IMR-90 (cell line): ENCODE data around the gene TTLL8. TPM values are rescaled to one million over a fixed set of nuclear protein-coding genes. Genes with fewer than 3 reads are reported as not detected.

Experiments
- ATAC-seq: fragments of 200-7000 bp; cut with Tn5 transposase; 2 replicates; pipeline ENCODE4 v1.9.1; 2020; ENCODE audit warnings: low read depth, mild to moderate bottlenecking, moderate library complexity
- BruUV-seq: library from RNA; stranded (reverse); fragments of 400-500 nt; replicated peaks from 2 replicates; lab custom pipeline; 2021; lab: Mats Ljungman, UMichigan
- CTCF ChIA-PET: fragments of 300-600 bp; formaldehyde crosslinking; extraction: SDS; loops from one replicate; lab custom pipeline; 2021; ENCODE audit warnings: antibody characterized with exemption; lab: Yijun Ruan, JAX
- POLR2A ChIA-PET: fragments of 300-600 bp; sonication (Branson Sonifier 250); formaldehyde crosslinking; loops from one replicate; lab custom pipeline; 2022; ENCODE audit warnings: antibody characterized with exemption; ENCODE audit not compliant: unreplicated experiment; lab: Charles Lee
- DNase-seq: peaks from one replicate; pipeline ENCODE4 v3.0.0; 2013
- H2AFZ ChIP-seq: replicated peaks from 2 replicates; pipeline ENCODE3; 2013; ENCODE audit warnings: low read length, mild to moderate bottlenecking; ENCODE audit not compliant: poor library complexity
- H2AK5ac ChIP-seq: 2 replicates; pipeline ENCODE4 v1.6.1; 2013; ENCODE audit warnings: low read depth, low read length, inconsistent platforms
- H2AK9ac ChIP-seq: replicated peaks from 2 replicates; pipeline ENCODE3; 2013; ENCODE audit warnings: mild to moderate bottlenecking, low read depth, low read length, moderate library complexity; ENCODE audit not compliant: poor library complexity
- H2BK120ac ChIP-seq: 2 replicates; pipeline ENCODE4 v1.6.1; 2013; ENCODE audit warnings: low read depth, low read length, inconsistent platforms
- H2BK15ac ChIP-seq: 3 replicates; pipeline ENCODE4 v1.6.1; 2013; ENCODE audit warnings: low read depth, low read length, inconsistent platforms
- H2BK20ac ChIP-seq: 2 replicates; pipeline ENCODE4 v1.6.1; 2013; ENCODE audit warnings: low read depth, mild to moderate bottlenecking, inconsistent platforms, low read length, moderate library complexity
- H2BK5ac ChIP-seq: 2 replicates; pipeline ENCODE4 v1.6.1; 2013; ENCODE audit warnings: mild to moderate bottlenecking, low read depth, low read length, inconsistent platforms; ENCODE audit not compliant: poor library complexity, severe bottlenecking
- H3K14ac ChIP-seq: replicated peaks from 2 replicates; pipeline ENCODE4 v1.6.1; 2013; ENCODE audit warnings: low read depth, low read length, inconsistent platforms
- H3K18ac ChIP-seq: 2 replicates; pipeline ENCODE4 v1.6.1; 2013; ENCODE audit warnings: low read depth, low read length, control low read depth
- H3K23ac ChIP-seq: 2 replicates; pipeline ENCODE4 v1.6.1; 2013; ENCODE audit warnings: low read depth, low read length, inconsistent platforms
- H3K27ac ChIP-seq: 2 replicates; pipeline ENCODE4 v1.5.1; 2013; ENCODE audit warnings: mild to moderate bottlenecking, control low read depth, low read length; ENCODE audit not compliant: insufficient read depth
- H3K27me3 ChIP-seq: 2 replicates; pipeline ENCODE4 v1.6.1; 2013; ENCODE audit warnings: low read length; ENCODE audit not compliant: control insufficient read depth, insufficient read depth
- H3K36me3 ChIP-seq: 2 replicates; pipeline ENCODE4 v1.6.1; 2013; ENCODE audit warnings: low read length, mixed read lengths; ENCODE audit not compliant: control insufficient read depth, insufficient read depth
- H3K4ac ChIP-seq: 2 replicates; pipeline ENCODE4 v1.6.1; 2013; ENCODE audit warnings: low read depth, low read length, inconsistent platforms
- H3K4me1 ChIP-seq: 2 replicates; pipeline ENCODE4 v1.6.1; 2013; ENCODE audit warnings: low read length, mixed read lengths; ENCODE audit not compliant: control insufficient read depth, insufficient read depth
- H3K4me2 ChIP-seq: 2 replicates; pipeline ENCODE4 v1.6.1; 2013; ENCODE audit warnings: low read depth, mild to moderate bottlenecking, control low read depth, low read length, moderate library complexity
- H3K4me3 ChIP-seq: 2 replicates; pipeline ENCODE4 v1.5.1; 2013; ENCODE audit warnings: low read depth, mild to moderate bottlenecking, control low read depth, low read length, moderate library complexity; ENCODE audit not compliant: insufficient read depth
- H3K56ac ChIP-seq: 2 replicates; pipeline ENCODE4 v1.6.1; 2013; ENCODE audit warnings: low read length, inconsistent platforms; ENCODE audit not compliant: insufficient read depth; ENCODE audit errors: extremely low read depth
- H3K79me1 ChIP-seq, 2 experiments: 2 replicates each; pipeline ENCODE4 v1.6.1; 2013; ENCODE audit warnings: low read length in 2 of 2, inconsistent platforms in 1 of 2, low read depth in 1 of 2
- H3K9ac ChIP-seq: 2 replicates; pipeline ENCODE4 v1.6.1; 2013; ENCODE audit warnings: low read depth, low read length, control low read depth
- H3K9me1 ChIP-seq: 2 replicates; pipeline ENCODE4 v1.6.1; 2013; ENCODE audit warnings: low read length, inconsistent platforms; ENCODE audit not compliant: insufficient read depth
- H3K9me3 ChIP-seq: 2 replicates; pipeline ENCODE4 v1.6.1; 2013; ENCODE audit warnings: low read length; ENCODE audit not compliant: control insufficient read depth, insufficient read depth
- H4K20me1 ChIP-seq: 2 replicates; pipeline ENCODE4 v1.6.1; 2013; ENCODE audit warnings: low read length, inconsistent platforms; ENCODE audit not compliant: insufficient read depth
- H4K5ac ChIP-seq: 2 replicates; pipeline ENCODE4 v1.6.1; 2013; ENCODE audit warnings: mild to moderate bottlenecking, low read depth, low read length, control low read depth
- H4K8ac ChIP-seq, 2 experiments: 2 replicates each; pipeline ENCODE4 v1.6.1; 2013; ENCODE audit warnings: low read depth in 2 of 2, low read length in 2 of 2, control low read depth in 1 of 2, inconsistent platforms in 1 of 2
- H4K91ac ChIP-seq: 2 replicates; pipeline ENCODE4 v1.6.1; 2013; ENCODE audit warnings: low read depth, low read length, inconsistent platforms; ENCODE audit not compliant: insufficient read depth
- BHLHE40 ChIP-seq: fragments of 150-350 bp; IDR thresholded peaks from 2 replicates; pipeline ENCODE4 v1.6.1; 2016; ENCODE audit warnings: mild to moderate bottlenecking, low read depth, low read length
- CEBPB ChIP-seq: IDR thresholded peaks from 2 replicates; pipeline ENCODE4 v1.6.1; 2012; ENCODE audit warnings: low read depth, low read length, improper control_type of control experiment
- CHD1 ChIP-seq: IDR thresholded peaks from 2 replicates; pipeline ENCODE4 v1.6.1; 2012; ENCODE audit warnings: low read depth, low read length, improper control_type of control experiment
- FOS ChIP-seq: fragments of 150-350 bp; IDR thresholded peaks from 2 replicates; pipeline ENCODE4 v1.6.1; 2016; ENCODE audit warnings: low read depth, low read length
- MAFK ChIP-seq: IDR thresholded peaks from 2 replicates; pipeline ENCODE4 v1.6.1; 2012; ENCODE audit warnings: low read depth, low read length, improper control_type of control experiment
- MAZ ChIP-seq: IDR thresholded peaks from 2 replicates; pipeline ENCODE4 v1.6.1; 2012; ENCODE audit warnings: low read depth, mild to moderate bottlenecking, low read length, improper control_type of control experiment, moderate library complexity, borderline replicate concordance
- MXI1 ChIP-seq: IDR thresholded peaks from 2 replicates; pipeline ENCODE4 v1.6.1; 2012; ENCODE audit warnings: low read depth, mild to moderate bottlenecking, low read length, moderate library complexity, borderline replicate concordance
- NFE2L2 ChIP-seq: fragments of 150-350 bp; IDR thresholded peaks from 2 replicates; pipeline ENCODE4 v1.6.1; 2016; ENCODE audit warnings: low read depth, mild to moderate bottlenecking, low read length
- POLR2A ChIP-seq: IDR thresholded peaks from 2 replicates; pipeline ENCODE4 v1.6.1; 2012; ENCODE audit warnings: mild to moderate bottlenecking, low read depth, low read length
- RAD21 ChIP-seq: IDR thresholded peaks from 2 replicates; pipeline ENCODE4 v1.6.1; 2012; ENCODE audit warnings: low read length, improper control_type of control experiment
- RCOR1 ChIP-seq: IDR thresholded peaks from 2 replicates; pipeline ENCODE4 v1.6.1; 2012; ENCODE audit warnings: mild to moderate bottlenecking, low read length, improper control_type of control experiment; ENCODE audit not compliant: insufficient replicate concordance
- RFX5 ChIP-seq: IDR thresholded peaks from 2 replicates; pipeline ENCODE4 v1.8.0; 2012; ENCODE audit warnings: low read depth, mild to moderate bottlenecking, low read length, moderate library complexity
- WGBS, 2 experiments: methylation state at CpG; one replicate each; pipeline versions ENCODE4 v1.1.5 to v1.1.7; 2013; ENCODE audit warnings: missing lambda C conversion rate in 2 of 2; ENCODE audit not compliant: insufficient read length in 1 of 2; ENCODE audit errors: extremely low coverage in 2 of 2; 5-methylcytosine and 5-hydroxymethylcytosine counted together
- dilution Hi-C: fragments of 300-500 bp; cut with HindIII; formaldehyde crosslinking; loops from one replicate; pipeline ENCODE4 v1.14.3; 2018; ENCODE audit warnings: low sequenced_read_pairs; ENCODE audit not compliant: unreplicated experiment
- in situ Hi-C: fragments of 300-500 bp; cut with MboI; formaldehyde crosslinking; loops from 3 replicates; pipeline ENCODE4 v1.14.3; 2019; ENCODE audit warnings: low sequenced_read_pairs, inconsistent platforms, mixed read lengths
- intact Hi-C: fragments of 100-400 bp; cut with micrococcal nuclease; formaldehyde crosslinking; loops from 2 replicates; pipeline ENCODE4 v1.10.0; 2022
- polyA plus RNA-seq, 3 experiments: library from polyadenylated mRNA; depleted of rRNA; stranded (reverse); fragments of >200 nt; gene quantifications; 2 replicates each; pipeline ENCODE4 v1.2.3, GENCODE V29; 2012; ENCODE audit warnings: low replicate concordance in 1 of 3
- total RNA-seq: library from RNA; depleted of rRNA; stranded (reverse); fragments of >200 nt; gene quantifications from 2 replicates; pipeline ENCODE4 v1.2.3, GENCODE V29; 2012
- TF ChIP-seq, protein P1 (sequence below): fragments of 150-350 bp; IDR thresholded peaks from 2 replicates; pipeline ENCODE4 v1.6.1; 2017; ENCODE audit warnings: mild to moderate bottlenecking, antibody characterized with exemption, low read length, low read depth
- TF ChIP-seq, protein P2 (sequence below): fragments of 150-350 bp; IDR thresholded peaks from 2 replicates; pipeline ENCODE4 v1.6.1; 2016; ENCODE audit warnings: low read depth, mild to moderate bottlenecking, low read length, moderate library complexity, borderline replicate concordance
- TF ChIP-seq, protein P3 (sequence below): conservative IDR thresholded peaks from 2 replicates; pipeline ENCODE4 v1.5.1; 2012; ENCODE audit warnings: mild to moderate bottlenecking, low read depth, low read length, improper control_type of control experiment

The TTLL8 gene
- total and polyA plus RNA-seq, 2 of the 4 experiments (the other 2 are of a cell fraction): not detected

DNA sequence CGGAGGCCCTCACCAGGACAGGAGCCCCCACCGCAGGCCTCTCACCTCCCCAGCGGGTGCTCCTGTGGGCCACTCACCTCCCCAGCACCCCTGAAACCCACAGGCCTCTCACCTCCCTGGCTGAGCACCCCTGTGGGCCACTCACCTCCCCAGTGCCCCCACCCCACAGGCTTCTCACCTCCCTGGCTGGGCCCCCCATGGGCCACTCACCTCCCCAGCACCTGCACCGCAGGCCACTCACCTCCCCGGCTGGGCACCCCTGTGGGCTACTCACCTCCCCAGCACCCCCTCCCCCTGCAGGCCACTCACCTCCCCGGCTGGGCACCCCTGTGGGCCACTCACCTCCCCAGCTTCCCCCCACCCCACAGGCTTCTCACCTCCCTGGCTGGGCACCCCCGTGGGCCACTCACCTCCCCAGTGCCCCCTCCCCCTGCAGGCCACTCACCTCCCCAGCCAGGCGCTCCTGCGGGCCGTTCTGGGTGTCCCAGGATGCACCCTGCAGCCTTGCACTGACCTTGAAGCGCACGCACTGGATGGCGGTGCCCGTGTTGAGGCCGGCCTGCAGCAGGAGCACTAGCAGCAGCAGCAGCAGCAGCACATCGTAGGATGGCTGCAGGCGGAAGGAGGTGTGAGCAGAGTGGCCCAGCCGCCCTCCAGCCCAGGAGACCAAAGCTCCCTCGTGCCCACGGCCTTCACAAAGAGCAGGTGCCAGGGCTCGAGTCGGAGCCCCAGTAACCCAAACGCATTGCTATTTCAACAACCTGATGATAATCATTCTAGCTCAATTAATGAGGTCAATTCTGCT is 5.7 kb upstream of the TTLL8 start:
- H2BK120ac ChIP-seq: no peak overlapping the region
- H3K4me1 ChIP-seq: peaks cover 4% of the 10 kb centered on the region; the same call in 1 of the 2 replicates
- BruUV-seq: no TSS peak
- no peaks in the 10 kb centered on the region for H4K20me1 ChIP-seq
- no peak overlapping the region for H2AK9ac ChIP-seq
- no peak overlapping the region for H2BK20ac ChIP-seq
- ChIA-PET POLR2A (no interaction called here), CTCF (no interaction called here)
- no peak for ATAC-seq
- H3K9me1 ChIP-seq: no peaks in the 10 kb centered on the region
- no peak overlapping the region for H2BK5ac ChIP-seq
- no peak overlapping the region for H3K4me3 ChIP-seq
- dilution Hi-C loops (no loop called here), in situ Hi-C loops (no loop called here), intact Hi-C loops (no loop called here)
- H4K91ac ChIP-seq: no peak overlapping the region
- H3K27me3 ChIP-seq: peaks cover 39% of the 10 kb centered on the region
- H3K79me1 ChIP-seq: no peaks in the 10 kb centered on the region
- H3K23ac ChIP-seq: no peak overlapping the region
- no peak overlapping the region for H4K8ac ChIP-seq
- no peak overlapping the region for H3K9ac ChIP-seq
- no peak overlapping the region for H2BK15ac ChIP-seq
- no peak overlapping the region for H3K27ac ChIP-seq
- H4K5ac ChIP-seq: no peak overlapping the region
- no peak overlapping the region for H2AK5ac ChIP-seq
- no peak overlapping the region for H2AFZ ChIP-seq
- no peak overlapping the region for H3K56ac ChIP-seq
- no peak overlapping the region for H3K14ac ChIP-seq
- H3K4me2 ChIP-seq: no peak overlapping the region
- no peak overlapping the region for H3K4ac ChIP-seq
- no peak for DNase-seq
- WGBS, 2 experiments: 61% methylated on average over 7 of the region's 23 CpGs; no CpG with 5 or more reads in 1 of the 2 experiments
- H3K9me3 ChIP-seq: no peaks in the 10 kb centered on the region
- H3K36me3 ChIP-seq: no peaks in the 10 kb centered on the region
- H3K18ac ChIP-seq: no peak overlapping the region
- no peak for TF ChIP-seq MAZ
- TF ChIP-seq RCOR1: no peak
- no peak for TF ChIP-seq CHD1
- no peak for TF ChIP-seq FOS
- TF ChIP-seq, protein P1, sequence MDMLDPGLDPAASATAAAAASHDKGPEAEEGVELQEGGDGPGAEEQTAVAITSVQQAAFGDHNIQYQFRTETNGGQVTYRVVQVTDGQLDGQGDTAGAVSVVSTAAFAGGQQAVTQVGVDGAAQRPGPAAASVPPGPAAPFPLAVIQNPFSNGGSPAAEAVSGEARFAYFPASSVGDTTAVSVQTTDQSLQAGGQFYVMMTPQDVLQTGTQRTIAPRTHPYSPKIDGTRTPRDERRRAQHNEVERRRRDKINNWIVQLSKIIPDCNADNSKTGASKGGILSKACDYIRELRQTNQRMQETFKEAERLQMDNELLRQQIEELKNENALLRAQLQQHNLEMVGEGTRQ: no peak
- TF ChIP-seq RFX5: no peak
- no peak for TF ChIP-seq RAD21
- TF ChIP-seq MAFK: no peak
- no peak for TF ChIP-seq MXI1
- TF ChIP-seq POLR2A: no peak
- no peak for TF ChIP-seq NFE2L2
- TF ChIP-seq, protein P2, sequence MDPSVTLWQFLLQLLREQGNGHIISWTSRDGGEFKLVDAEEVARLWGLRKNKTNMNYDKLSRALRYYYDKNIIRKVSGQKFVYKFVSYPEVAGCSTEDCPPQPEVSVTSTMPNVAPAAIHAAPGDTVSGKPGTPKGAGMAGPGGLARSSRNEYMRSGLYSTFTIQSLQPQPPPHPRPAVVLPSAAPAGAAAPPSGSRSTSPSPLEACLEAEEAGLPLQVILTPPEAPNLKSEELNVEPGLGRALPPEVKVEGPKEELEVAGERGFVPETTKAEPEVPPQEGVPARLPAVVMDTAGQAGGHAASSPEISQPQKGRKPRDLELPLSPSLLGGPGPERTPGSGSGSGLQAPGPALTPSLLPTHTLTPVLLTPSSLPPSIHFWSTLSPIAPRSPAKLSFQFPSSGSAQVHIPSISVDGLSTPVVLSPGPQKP: no peak
- TF ChIP-seq CEBPB: no peak
- TF ChIP-seq, protein P3, sequence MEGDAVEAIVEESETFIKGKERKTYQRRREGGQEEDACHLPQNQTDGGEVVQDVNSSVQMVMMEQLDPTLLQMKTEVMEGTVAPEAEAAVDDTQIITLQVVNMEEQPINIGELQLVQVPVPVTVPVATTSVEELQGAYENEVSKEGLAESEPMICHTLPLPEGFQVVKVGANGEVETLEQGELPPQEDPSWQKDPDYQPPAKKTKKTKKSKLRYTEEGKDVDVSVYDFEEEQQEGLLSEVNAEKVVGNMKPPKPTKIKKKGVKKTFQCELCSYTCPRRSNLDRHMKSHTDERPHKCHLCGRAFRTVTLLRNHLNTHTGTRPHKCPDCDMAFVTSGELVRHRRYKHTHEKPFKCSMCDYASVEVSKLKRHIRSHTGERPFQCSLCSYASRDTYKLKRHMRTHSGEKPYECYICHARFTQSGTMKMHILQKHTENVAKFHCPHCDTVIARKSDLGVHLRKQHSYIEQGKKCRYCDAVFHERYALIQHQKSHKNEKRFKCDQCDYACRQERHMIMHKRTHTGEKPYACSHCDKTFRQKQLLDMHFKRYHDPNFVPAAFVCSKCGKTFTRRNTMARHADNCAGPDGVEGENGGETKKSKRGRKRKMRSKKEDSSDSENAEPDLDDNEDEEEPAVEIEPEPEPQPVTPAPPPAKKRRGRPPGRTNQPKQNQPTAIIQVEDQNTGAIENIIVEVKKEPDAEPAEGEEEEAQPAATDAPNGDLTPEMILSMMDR: no peak
- TF ChIP-seq BHLHE40: no peak
